Pancreas (tissue), 10 donors: ENCODE results near the gene COG4. TPM values are rescaled to one million over a fixed set of nuclear protein-coding genes. Genes with fewer than 3 reads are reported as not detected.
"Not testable (repeated sequence)": the region's sequence is repeated elsewhere in the genome, so short reads cannot be mapped to it uniquely, and the experiment has no call there.

ENCODE experiments used
- ATAC-seq, 4 donors: fragments of 200-7000 bp; cut with Tn5 transposase; one replicate each; pipeline versions ENCODE4 v1.8.0 to v1.9.1; 2020; ENCODE audit warnings: mild to moderate bottlenecking in 4 of 4, moderate library complexity in 4 of 4
- DNase-seq, 6 donors: peaks; one replicate each; pipeline ENCODE4 v3.0.0-alpha.2; 2020
- FAIRE-seq: peaks from 2 replicates; lab custom pipeline; 2012; peaks lifted over from hg19 to GRCh38; lab: Jason Lieb, UNC
- H3K27ac ChIP-seq, 4 donors: fragments of 200-600 bp; sonication (generic); 1 replicate in 3 of 4; 2 replicates in 1 of 4; pipeline versions ENCODE4 v1.5.0 to v1.8.0; 2020
- H3K27me3 ChIP-seq, 4 donors: fragments of 200-600 bp; one replicate each; pipeline ENCODE4 v1.8.0; 2021
- H3K36me3 ChIP-seq, 3 donors: fragments of 200-600 bp; sonication (generic) in 1 of 3; one replicate each; pipeline versions ENCODE4 v1.5.0 to v1.8.0; 2020 to 2021
- H3K4me1 ChIP-seq, 3 donors: fragments of 200-600 bp; one replicate each; pipeline ENCODE4 v1.8.0; 2021
- H3K4me3 ChIP-seq, 4 donors: fragments of 200-600 bp; sonication (generic) in 2 of 4; one replicate each; pipeline versions ENCODE4 v1.5.0 to v1.8.0; 2020 to 2021
- H3K9me3 ChIP-seq, 4 donors: fragments of 200-600 bp; one replicate each; pipeline ENCODE4 v1.8.0; 2021
- CTCF ChIP-seq, 4 donors: fragments of 200-600 bp; sonication (generic) in 3 of 4; IDR thresholded peaks; one replicate each; pipeline versions ENCODE4 v1.5.0 to v1.8.0; 2021; ENCODE audit warnings: antibody characterized with exemption in 4 of 4
- WGBS, 2 donors: extraction: QIAGEN DNeasy Blood & Tissue Kit; methylation state at CpG; one replicate each; pipeline ENCODE4 v1.1.7; 2013; 5-methylcytosine and 5-hydroxymethylcytosine counted together
- intact Hi-C, 3 donors: fragments of 100-400 bp; cut with DNase I; formaldehyde crosslinking; loops; one replicate each; pipeline versions ENCODE4 v1.11.1 to v1.14.2; 2022
- polyA plus RNA-seq, 2 donors: library from polyadenylated mRNA; stranded (reverse); fragments of 200-250 nt; gene quantifications; one replicate each; pipeline ENCODE4 v1.2.3, GENCODE V29; 2013
- total RNA-seq, 6 donors: library from RNA; stranded (reverse); fragmentation: NEBNext Ultra II Directional in 4 of 6; extraction: Animal tissue kit (Norgen Biotek cat#: 25700) in 4 of 6; gene quantifications; one replicate each; pipeline versions ENCODE4 v1.2.1 to v1.2.4, GENCODE V29; 2021 to 2023
- donor health status: healthy with polysubstance abuse.
- donor health status: DM: no; HTN: no; CAD: no; lungs with moderate emphysema.
- donor health status: DM: no; HTN: no; CAD: no.
- donor health status: control.
- donor health status: control.
- donor health status: Bipolar disorder and iron deficiency.
- donor health status: DM: yes; HTN: yes; CAD: no.
- donor health status: DM: no; HTN: no; CAD: no.
- donor health status: DM: no; HTN: no; CAD: no.
- donor health status: DM: yes; HTN: yes; CAD: no.

COG4 gene
- total and polyA plus RNA-seq, 8 donors, result 12.3 to 56.4 (median 19.3) TPM

- intact Hi-C loops, result no loop called here
- Histone ChIP-seq H3K4me3 (peak overlapping the region in 3 of 4 donors; percentile 89 to 94 (median 91)), H3K27me3 (no peaks in the 10 kb centered on the region), H3K4me1 (peaks cover 4 to 5% (median 4%) of the 10 kb centered on the region in 3 donors), H3K9me3 (no peaks in the 10 kb centered on the region), H3K27ac (peak overlapping the region; percentile 92 to 98 (median 94)), H3K36me3 (no peaks in the 10 kb centered on the region)
- FAIRE-seq, result no peak
- no peak for TF ChIP-seq CTCF (IDR thresholded peaks at IDR 0.05)
- DNase-seq, result no peak
- 97% methylated on average over 11 of the region's 11 CpGs for WGBS, 2 donors
- no peak for ATAC-seq
Observed at GRCh38 chr16:70453117-70453891, 70.0 kb downstream of the COG4 start.

- H3K36me3 ChIP-seq, H3K4me1 ChIP-seq, intact Hi-C loops, FAIRE-seq, H3K9me3 ChIP-seq, H3K27ac ChIP-seq, ATAC-seq, H3K27me3 ChIP-seq, H3K4me3 ChIP-seq: not testable (repeated sequence)
- WGBS, 2 donors, result 42 to 44% methylated on average over 22 to 25 of the region's 25 CpGs
- peak in 1 of 6 donors; percentile 58 for DNase-seq
Observed at GRCh38 chr16:70451004-70451340, 72.4 kb downstream of the COG4 start.

GRCh38 chr16:70450142-70451003 lies 73.0 kb downstream of the COG4 start:
- DNase-seq, H3K27ac ChIP-seq, H3K9me3 ChIP-seq, ATAC-seq, H3K27me3 ChIP-seq, FAIRE-seq, H3K4me3 ChIP-seq, H3K36me3 ChIP-seq, H3K4me1 ChIP-seq, intact Hi-C loops: not testable (repeated sequence)
- WGBS, 2 donors, result 74 to 78% methylated on average over 35 to 37 of the region's 37 CpGs

- intact Hi-C loops, result no loop called here
- TF ChIP-seq CTCF (IDR thresholded peaks at IDR 0.05), result no peak
- Histone ChIP-seq H3K4me1 (no peaks in the 10 kb centered on the region), H3K9me3 (no peaks in the 10 kb centered on the region), H3K27me3 (no peaks in the 10 kb centered on the region), H3K4me3 (no peak overlapping the region), H3K27ac (no peak overlapping the region), H3K36me3 (no peaks in the 10 kb centered on the region)
- FAIRE-seq (no peak), ATAC-seq (no peak), DNase-seq (no peak)
- WGBS, 2 donors, result 88 to 92% methylated on average over 6 of the region's 6 CpGs
Observed at GRCh38 chr16:70448075-70448474, 75.3 kb downstream of the COG4 start.

GRCh38 chr16:70444249-70445063 lies 78.9 kb downstream of the COG4 start:
- 56 to 68% methylated on average over 4 of the region's 4 CpGs for WGBS, 2 donors
- Histone ChIP-seq H3K27me3 (no peaks in the 10 kb centered on the region), H3K4me1 (peaks cover 0 to 4% (median 0%) of the 10 kb centered on the region in 3 donors), H3K36me3 (no peaks in the 10 kb centered on the region), H3K9me3 (no peaks in the 10 kb centered on the region), H3K4me3 (no peak overlapping the region), H3K27ac (peak overlapping the region in 2 of 4 donors; percentile 53 to 57)
- ATAC-seq (peak; percentile 42 to 70 (median 62)), DNase-seq (no peak), FAIRE-seq (peak; percentile 45)
- intact Hi-C loops, result no loop called here
- no peak for TF ChIP-seq CTCF (IDR thresholded peaks at IDR 0.05)
